GOT3 (cell line): Measurements from ENCODE around the gene DRAP1.

Source experiments
- DNase-seq: peaks from one replicate; lab custom pipeline; 2025; ENCODE audit warnings: mixed read lengths; lab: John Stamatoyannopoulos, UW

The DRAP1 gene

DNA sequence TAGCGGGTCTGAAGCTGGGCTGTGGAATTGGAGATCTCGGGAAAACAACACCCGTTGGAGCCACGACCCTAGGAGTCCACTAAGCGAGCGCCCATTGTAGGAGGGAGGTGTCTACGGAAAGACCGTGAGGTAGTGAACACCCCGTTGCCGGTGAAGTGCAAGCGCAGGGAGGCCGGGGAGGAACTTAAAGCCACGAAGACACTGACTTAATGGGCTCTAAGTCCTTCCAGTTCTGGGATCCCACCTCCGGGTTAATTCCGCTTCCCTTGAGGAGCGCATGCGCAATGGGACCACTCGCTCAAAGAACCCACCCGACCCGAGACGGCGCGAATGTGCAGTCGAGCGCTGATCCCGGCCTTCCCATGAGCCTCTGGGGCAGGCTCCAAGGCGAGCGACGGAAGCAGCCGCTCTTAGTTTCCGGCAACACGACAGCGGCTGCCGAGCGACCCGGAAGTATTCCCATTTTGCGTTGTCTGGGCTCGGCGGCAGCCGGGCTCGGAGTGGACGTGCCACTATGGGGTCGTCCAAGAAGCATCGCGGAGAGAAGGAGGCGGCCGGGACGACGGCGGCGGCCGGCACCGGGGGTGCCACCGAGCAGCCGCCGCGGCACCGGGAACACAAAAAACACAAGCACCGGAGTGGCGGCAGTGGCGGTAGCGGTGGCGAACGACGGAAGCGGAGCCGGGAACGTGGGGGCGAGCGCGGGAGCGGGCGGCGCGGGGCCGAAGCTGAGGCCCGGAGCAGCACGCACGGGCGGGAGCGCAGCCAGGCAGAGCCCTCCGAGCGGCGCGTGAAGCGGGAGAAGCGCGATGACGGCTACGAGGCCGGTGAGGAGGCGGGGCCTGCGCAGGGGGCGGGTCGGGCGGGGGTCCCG is 42.3 kb downstream of the DRAP1 start, which contains the start of gene SART1:
SART1 (plus strand) TSS at position 468 of the 874 bp plus-strand sequence; CDS start at position 515, 47 bp downstream.
- peak; percentile 46 for DNase-seq

DNA sequence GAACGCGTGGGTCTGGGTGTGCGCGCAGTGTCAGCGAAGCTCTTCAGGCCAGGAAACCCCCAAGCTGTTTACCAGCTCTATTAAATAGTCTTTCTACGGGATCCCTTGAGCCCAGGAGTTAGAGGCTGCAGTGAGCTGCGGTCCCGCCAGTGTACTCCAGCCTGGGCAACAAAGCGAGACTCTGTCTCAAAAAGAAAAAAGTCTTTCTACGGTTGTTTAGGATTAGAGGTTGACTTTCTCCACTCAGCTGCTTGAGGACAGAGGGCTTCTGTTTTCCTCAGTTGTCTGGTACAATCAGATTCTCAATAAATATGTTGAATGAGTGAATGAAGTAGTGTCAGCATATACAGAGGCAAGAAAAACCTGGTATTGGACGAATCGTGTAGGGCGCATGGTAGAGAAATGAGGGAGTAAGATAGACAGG is 42.9 kb downstream of the DRAP1 start:
- DNase-seq: no peak

DNA sequence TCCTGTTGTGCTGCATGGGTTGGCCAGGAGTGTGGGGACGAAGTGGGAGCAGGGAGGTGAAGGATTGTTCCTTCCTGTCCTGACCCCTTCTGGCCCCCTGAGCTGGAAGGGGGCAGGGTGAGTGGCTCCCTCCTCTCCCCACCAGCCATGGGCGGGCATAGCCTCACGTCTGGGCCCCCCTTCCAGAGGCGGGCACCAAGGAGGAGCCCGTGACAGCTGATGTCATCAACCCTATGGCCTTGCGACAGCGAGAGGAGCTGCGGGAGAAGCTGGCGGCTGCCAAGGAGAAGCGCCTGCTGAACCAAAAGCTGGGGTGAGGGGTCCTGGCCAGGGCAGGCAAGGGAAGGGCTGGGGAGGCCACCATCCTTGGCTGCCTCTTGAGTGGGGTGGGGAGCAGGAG is 45.7 kb downstream of the DRAP1 start:
- no peak for DNase-seq

DNA sequence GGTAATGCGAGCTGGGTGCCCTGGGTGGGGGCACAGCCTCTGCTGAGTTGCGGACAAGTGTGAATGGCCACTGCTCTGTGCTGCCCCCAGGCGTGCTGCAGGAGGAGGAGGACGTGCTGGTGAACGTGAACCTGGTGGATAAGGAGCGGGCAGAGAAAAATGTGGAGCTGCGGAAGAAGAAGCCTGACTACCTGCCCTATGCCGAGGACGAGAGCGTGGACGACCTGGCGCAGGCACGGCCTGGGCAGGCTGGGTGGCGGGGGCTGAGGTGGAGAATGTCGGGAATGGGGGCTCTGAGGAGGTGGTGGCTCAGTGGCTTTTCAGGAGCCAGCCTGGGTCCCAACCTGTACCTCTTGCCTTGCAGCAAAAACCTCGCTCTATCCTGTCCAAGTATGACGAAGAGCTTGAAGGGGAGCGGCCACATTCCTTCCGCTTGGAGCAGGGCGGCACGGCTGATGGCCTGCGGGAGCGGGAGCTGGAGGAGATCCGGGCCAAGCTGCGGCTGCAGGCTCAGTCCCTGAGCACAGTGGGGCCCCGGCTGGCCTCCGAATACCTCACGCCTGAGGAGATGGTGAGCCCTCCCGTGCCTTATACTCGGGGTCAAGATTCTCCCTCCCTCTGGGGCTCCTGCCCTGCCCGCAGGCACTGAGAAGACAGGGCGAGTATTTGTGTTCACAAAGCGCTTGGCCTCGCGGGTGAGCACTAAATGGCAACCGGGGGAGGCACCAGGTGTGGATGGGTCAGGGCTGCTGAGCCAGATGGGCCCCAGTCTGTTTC is 46.9 kb downstream of the DRAP1 start:
- no peak for DNase-seq

DNA sequence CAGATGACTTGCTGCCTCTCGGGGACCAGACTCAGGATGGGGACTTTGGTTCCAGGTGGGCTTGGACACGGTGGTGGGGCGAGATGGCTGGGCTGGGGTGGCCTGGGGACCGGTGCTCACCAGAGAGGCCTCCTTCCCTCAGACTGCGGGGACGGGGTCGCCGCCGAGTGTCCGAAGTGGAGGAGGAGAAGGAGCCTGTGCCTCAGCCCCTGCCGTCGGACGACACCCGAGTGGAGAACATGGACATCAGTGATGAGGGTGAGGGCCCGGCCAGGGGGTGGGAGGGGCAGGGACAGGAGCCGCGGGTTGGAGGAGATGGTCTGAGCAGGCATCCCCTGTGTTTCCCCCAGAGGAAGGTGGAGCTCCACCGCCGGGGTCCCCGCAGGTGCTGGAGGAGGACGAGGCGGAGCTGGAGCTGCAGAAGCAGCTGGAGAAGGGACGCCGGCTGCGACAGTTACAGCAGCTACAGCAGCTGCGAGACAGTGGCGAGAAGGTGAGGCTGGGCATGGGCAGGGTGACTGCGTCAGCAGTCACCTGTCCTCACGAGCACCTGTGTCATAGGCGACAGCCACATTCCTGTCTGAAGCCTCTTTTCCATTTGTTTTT is 48.2 kb downstream of the DRAP1 start:
- no peak for DNase-seq

DNA sequence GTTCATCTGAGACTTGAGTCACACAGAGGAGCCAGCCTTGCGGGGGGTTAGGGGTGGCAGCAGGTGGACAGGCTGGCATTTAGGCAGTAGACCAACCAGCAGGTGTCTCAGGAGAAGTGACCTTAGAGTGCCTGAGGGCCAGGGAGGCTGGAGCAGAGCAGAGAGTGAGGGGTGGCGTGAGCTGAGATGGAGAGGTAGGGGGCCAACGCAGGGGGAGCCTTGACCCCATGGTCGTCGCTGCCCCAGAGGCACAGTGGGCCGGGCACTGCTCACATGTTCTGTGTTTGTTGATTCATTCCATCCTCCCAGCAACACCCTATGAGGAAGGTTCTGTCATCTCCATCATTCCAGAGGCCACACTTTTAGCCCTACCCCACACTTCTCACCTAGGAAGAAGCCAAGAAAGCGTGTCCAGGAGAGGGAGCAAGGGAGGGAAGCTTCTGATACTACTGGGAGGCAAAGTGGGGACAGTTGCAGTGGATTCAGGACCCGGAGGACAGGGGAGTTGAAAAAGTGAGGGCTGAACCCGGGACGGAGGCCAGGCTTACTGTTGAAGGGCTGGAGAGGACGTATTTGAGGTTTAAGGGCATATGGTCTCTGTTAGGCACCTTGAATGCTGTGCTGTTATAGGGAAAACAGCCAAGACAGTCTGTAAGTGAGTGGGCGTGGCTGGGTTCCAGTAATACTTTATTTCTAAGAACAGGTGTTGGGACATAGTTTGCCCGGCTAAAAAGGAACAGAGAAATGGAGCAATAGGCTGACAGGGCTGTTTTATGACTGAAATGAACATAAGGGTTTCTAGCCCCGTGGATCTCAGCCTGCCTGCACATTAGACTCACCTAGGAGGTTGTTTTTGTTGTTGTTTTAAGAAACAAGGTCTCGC is 49.6 kb downstream of the DRAP1 start:
- DNase-seq: no peak
